ENCODE results near the gene DAP3. TPM values are rescaled to one million over a fixed set of nuclear protein-coding genes. Genes with fewer than 3 reads are reported as not detected.

The DAP3 gene
- total and polyA plus RNA-seq, 9 of the 15 experiments (the other 6 are each of a cell fraction or from before 2014, with no cell fraction given), result 155 to 484 (median 298) TPM

DNA sequence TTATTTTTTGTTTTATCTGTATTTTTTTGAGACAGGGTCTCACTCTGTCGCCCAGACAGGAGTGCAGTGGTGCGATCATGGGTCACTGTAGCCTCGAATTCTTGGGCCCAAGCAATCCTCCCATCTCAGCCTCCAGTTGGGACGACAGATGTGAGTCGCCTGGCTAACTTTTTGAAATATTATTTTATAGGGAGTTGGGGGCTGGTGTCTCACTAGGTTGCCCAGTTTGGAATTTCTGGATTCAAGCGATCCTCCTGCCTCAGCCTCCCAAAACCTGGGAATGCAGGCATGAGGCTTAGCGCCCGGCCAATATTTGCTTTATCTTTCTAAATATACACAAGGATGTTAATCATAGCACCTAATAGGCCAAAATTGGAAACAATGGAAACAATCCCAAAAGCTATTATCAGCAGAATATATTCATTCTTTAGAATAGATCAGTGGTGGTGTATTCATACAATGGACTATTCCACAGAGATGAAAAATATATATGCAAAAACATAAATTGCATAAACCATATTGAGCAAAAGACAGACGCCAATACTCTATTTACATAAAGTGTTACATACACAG lies 55.9 kb downstream of the DAP3 start (continued):
- no peak for TF ChIP-seq STAT6 (CRISPR knock-in tag; IDR thresholded peaks at IDR 0.05)
- no peak for TF ChIP-seq TAF15 (IDR thresholded peaks at IDR 0.05; ENCODE audit: low read depth, low read length)
- TF ChIP-seq, protein P1, sequence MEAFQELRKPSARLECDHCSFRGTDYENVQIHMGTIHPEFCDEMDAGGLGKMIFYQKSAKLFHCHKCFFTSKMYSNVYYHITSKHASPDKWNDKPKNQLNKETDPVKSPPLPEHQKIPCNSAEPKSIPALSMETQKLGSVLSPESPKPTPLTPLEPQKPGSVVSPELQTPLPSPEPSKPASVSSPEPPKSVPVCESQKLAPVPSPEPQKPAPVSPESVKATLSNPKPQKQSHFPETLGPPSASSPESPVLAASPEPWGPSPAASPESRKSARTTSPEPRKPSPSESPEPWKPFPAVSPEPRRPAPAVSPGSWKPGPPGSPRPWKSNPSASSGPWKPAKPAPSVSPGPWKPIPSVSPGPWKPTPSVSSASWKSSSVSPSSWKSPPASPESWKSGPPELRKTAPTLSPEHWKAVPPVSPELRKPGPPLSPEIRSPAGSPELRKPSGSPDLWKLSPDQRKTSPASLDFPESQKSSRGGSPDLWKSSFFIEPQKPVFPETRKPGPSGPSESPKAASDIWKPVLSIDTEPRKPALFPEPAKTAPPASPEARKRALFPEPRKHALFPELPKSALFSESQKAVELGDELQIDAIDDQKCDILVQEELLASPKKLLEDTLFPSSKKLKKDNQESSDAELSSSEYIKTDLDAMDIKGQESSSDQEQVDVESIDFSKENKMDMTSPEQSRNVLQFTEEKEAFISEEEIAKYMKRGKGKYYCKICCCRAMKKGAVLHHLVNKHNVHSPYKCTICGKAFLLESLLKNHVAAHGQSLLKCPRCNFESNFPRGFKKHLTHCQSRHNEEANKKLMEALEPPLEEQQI (IDR thresholded peaks at IDR 0.05), result 0 out of 2 replicates have a peak, but pooled peaks have one; percentile 70
- TF ChIP-seq NCOR1 (IDR thresholded peaks at IDR 0.05), result no peak
- no peak for TF ChIP-seq SAFB (IDR thresholded peaks at IDR 0.05; ENCODE audit: borderline replicate concordance, low read depth, low read length)
- no peak for TF ChIP-seq CEBPG (CRISPR knock-in tag; IDR thresholded peaks at IDR 0.05)
- TF ChIP-seq CEBPG (tag; conservative IDR thresholded peaks at IDR 0.05 in 1 of 2, IDR thresholded peaks at IDR 0.05 in 1 of 2), result 0 out of 4 replicates have a peak, but pooled peaks of 1 of the 2 experiments have one; percentile 8
- TF ChIP-seq HNRNPK (IDR thresholded peaks at IDR 0.05; ENCODE audit: low read depth, low read length, poor library complexity, severe bottlenecking), result no peak
- no peak for TF ChIP-seq SMAD3 (CRISPR knock-in tag; conservative IDR thresholded peaks at IDR 0.05)
- TF ChIP-seq MCM3 (IDR thresholded peaks at IDR 0.05), result no peak
- no peak for TF ChIP-seq MTA1 (IDR thresholded peaks at IDR 0.05; ENCODE audit: borderline replicate concordance)
- TF ChIP-seq ZNF146 (CRISPR knock-in tag; IDR thresholded peaks at IDR 0.05; ENCODE audit: unreplicated experiment), result no peak
- no peak for TF ChIP-seq PPARD (CRISPR knock-in tag; IDR thresholded peaks at IDR 0.05)
- no peak for TF ChIP-seq POLR3G (IDR thresholded peaks at IDR 0.05; ENCODE audit: extremely low read depth, insufficient read length, insufficient replicate concordance)
- 0 out of 2 replicates have a peak, but pooled peaks have one; percentile 57 for TF ChIP-seq ZZZ3 (IDR thresholded peaks at IDR 0.05)
- no peak for TF ChIP-seq PHB (CRISPR knock-in tag; IDR thresholded peaks at IDR 0.05)
- no peak for TF ChIP-seq DNMT1 (IDR thresholded peaks at IDR 0.05)
- TF ChIP-seq ZNF584 (CRISPR knock-in tag; IDR thresholded peaks at IDR 0.05; ENCODE audit: low read depth), result no peak
- no peak for TF ChIP-seq ZNF24 (IDR thresholded peaks at IDR 0.05)
